Hair follicular keratinocyte (primary cell): Measurements from ENCODE around the gene GBP4. TPM values are rescaled to one million over a fixed set of nuclear protein-coding genes. Genes with fewer than 3 reads are reported as not detected.

Experiments used
- total RNA-seq: library from RNA; depleted of rRNA; stranded (reverse); fragments of >200 nt; gene quantifications from 2 replicates; pipeline ENCODE4 v1.2.3, GENCODE V29; 2015

Gene GBP4
- under 0.01 and 0.04 TPM in 2 replicates for total RNA-seq

GRCh38 chr1:89198491-89199072 lies at the start of gene GBP4:
Gene GBP4, minus strand, starts transcription at chr1:89198942. Its CDS starts 108 bp downstream, at chr1:89198834.

GRCh38 chr1:89175601-89176256 lies 23.0 kb downstream of the GBP4 start, which contains the start of gene GBP7:
Gene GBP7, minus strand, starts transcription at chr1:89176003. Its CDS starts 4,068 bp downstream, at chr1:89171935.

Other genes with a start within 250 kb of the GBP4 start
- 33.3 and 38.1 TPM in 2 replicates for gene KYAT3, start 206.3 kb downstream of the GBP4 start, total RNA-seq
- gene RBMXL1, start 206.3 kb downstream of the GBP4 start, total RNA-seq: 8.8 and 11.8 TPM in 2 replicates
- 7.3 and 10.5 TPM in 2 replicates for gene GBP3, start 176.1 kb downstream of the GBP4 start, total RNA-seq
- 3.1 and 7.7 TPM in 2 replicates for gene GBP1, start 133.7 kb downstream of the GBP4 start, total RNA-seq
- gene GBP2, start 72.8 kb downstream of the GBP4 start, total RNA-seq: 0.31 and 0.53 TPM in 2 replicates
- gene GBP7, start 22.9 kb downstream of the GBP4 start, total RNA-seq: not detected in 2 replicates
- 0.11 TPM in 1 of 2 replicates, not detected in the other for gene GBP5, start 73.9 kb upstream of the GBP4 start, total RNA-seq
- 0.61 and 1.3 TPM in 2 replicates for gene GBP6, start 165.1 kb upstream of the GBP4 start, total RNA-seq